ENCODE measurements around the gene FRRS1L.

The FRRS1L gene

GRCh38 chr9:109100543-109101201, 66.4 kb downstream of the FRRS1L start:
- no peak for DNase-seq

- DNase-seq: no peak
These were observed 68.1 kb downstream of the FRRS1L start for GRCh38 chr9:109098960-109099308.

GRCh38 chr9:109098171-109098959, 68.7 kb downstream of the FRRS1L start:
- DNase-seq: no peak

- no peak for DNase-seq
These were observed 69.9 kb downstream of the FRRS1L start for GRCh38 chr9:109097146-109097545.

DNA sequence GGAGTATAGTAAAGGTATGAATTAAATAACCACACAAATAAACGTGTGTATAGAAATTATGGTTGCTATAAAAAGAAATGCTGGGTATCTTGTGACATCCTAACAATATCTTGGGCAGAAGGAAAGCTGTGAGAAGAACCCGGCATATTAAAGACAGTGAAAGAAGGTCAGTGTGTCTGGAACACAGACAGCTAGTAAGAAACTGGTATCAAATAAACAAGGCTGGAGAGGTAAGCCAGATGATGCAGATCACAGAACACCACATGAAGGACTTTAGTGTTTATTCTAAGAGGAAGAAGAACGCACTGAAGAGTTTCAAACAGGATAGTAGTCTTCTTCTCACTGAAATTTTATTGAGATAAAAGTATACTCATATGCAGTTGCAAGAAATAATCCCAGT, 71.7 kb downstream of the FRRS1L start:
- no peak for DNase-seq

DNA sequence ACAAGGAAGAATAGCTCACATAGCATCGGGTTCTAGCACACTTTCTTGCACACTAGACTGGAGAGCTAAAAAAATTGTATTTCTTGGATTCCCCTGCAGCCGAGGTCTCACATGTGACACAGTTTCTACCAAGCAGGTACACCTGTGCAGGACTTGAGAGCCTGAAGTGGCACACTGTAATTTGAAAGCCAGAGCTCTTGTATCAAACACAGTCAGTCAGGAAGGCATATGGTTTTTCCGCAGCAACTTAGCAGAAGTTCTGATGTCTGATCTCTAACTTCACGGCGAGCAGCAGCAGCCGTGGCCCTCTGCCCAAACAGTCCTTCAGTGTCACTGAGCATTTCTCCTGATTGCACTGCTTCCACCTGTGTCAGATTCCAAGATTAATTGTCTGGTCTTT, 72.8 kb downstream of the FRRS1L start:
- DNase-seq: no peak

DNA sequence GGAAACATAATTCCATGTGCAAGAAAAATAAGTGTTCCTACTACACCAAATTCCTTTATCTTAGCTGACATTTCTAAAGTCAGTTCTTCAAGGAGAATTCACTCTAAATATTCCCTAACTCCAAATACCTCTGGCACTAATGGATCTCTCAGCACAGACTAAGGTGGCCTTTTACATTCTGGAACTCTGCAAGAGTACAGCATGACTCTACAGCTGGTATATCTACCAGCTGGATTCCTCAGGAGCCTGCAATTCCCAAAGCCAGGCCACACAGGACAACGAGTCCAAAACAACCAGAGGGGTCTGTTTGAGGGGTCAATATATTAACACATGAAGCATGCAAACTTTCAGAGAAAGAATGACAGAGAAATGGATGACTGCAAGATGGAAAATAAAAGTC, 74.5 kb downstream of the FRRS1L start:
- no peak for DNase-seq

GRCh38 chr9:109092051-109092580, 74.9 kb downstream of the FRRS1L start:
- no peak for DNase-seq

DNA sequence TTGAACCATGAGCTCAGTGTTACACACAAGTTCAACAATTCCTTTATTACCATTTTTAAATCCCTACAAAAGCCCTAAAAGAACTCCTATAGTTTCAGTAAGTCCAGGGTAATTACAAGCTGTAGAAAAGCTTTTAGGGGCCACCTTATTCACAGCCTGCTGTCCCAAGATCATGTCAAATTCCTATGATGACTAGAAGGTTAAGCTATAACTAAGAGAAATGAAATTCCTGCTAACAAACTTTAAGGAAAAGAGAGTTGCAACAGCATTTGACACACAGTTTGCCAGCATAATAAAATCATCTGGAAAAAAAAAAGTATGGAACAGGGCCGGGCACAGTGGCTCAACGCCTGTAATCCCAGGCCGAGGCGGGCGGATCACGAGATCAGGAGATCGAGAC, 78.8 kb downstream of the FRRS1L start:
- no peak for DNase-seq

- DNase-seq: no peak
These were observed 79.3 kb downstream of the FRRS1L start for GRCh38 chr9:109087795-109088194.

DNA sequence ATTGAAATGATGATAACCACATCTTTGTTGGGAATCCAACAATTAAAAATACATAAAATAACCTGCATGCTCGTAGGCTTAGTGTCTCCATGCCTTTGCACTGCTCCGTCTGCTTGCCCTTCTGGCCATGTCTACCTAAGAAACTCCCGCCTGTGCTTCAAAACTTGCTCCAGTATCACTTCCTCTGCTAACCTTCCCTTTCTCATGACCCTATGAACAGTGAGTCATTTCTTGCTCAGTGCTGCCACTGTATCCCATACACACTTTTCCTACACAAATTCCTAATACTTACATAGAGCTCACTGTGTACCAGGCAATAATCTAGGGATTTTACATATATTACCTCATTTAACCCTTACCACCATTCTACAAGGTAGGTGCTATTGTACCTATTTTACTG, 80.8 kb downstream of the FRRS1L start:
- no peak for DNase-seq

- DNase-seq: no peak
These were observed 81.5 kb downstream of the FRRS1L start for GRCh38 chr9:109085510-109085909.

GRCh38 chr9:109083813-109084405, 83.1 kb downstream of the FRRS1L start:
- DNase-seq: no peak

DNA sequence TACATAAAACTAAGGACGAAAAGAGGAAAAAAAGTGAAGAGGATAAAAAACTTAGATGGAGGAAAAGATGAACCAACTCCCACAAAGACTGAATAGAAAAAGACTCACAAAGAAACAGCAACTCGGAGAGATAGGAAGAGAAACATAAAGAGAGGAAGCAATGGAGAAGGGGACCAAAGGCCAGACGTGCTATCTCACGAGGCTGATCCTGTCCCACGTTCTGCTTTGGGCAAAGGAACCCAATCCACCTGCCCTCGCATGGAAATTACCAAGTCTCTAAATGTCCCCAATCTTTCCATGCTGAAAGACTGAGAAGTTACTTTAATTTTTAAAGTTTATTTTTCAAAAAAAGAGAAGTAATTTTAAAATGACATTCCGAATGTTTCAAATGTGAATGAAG, 83.9 kb downstream of the FRRS1L start:
- DNase-seq: no peak

DNA sequence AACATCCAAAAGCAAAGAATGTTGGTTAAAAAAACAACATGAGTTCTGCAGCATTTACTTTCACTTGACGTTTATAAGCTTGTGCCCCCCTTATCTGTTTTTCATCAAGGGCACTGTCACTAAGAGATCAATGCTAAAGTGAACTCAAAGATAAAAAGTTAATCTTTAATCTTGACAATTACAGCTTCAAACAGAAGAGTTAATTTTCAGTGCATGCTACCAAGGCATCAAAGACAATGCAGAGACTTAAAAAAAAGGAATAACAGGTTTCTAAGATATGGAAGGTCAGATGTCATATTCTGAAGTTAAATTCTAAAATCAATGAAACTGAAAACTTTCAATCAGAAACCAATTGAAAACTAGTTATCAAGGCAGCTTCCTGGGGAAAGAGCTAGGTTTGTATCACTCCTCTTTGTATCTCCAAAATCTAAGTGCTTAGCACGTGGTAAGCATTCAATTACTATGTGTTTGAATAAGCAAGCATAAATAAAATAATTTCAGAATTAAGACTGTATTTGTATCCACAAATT, 84.9 kb downstream of the FRRS1L start:
- no peak for DNase-seq
